Measurements from ENCODE around the gene FOXO3B.
"Not testable (repeated sequence)": the region's sequence is repeated elsewhere in the genome, so short reads cannot be mapped to it uniquely, and the experiment has no call there.

GRCh38 chr17:18698473-18699103, 16.5 kb upstream of the FOXO3B start:
- TF ChIP-seq CTCF (IDR thresholded peaks at IDR 0.05); POLR2AphosphoS5 (IDR thresholded peaks at IDR 0.05; ENCODE audit: insufficient read depth in 1 of 2, low read depth in 1 of 2): not testable (repeated sequence)
